ENCODE measurements around the gene TMPRSS4.

TMPRSS4 gene

GRCh38 chr11:118076754-118077281 lies at the start of gene TMPRSS4:
Gene TMPRSS4, plus strand, starts transcription at chr11:118077078. Its CDS starts 225 bp downstream, at chr11:118077303.
- ChIA-PET CTCF (interaction anchor here (0.9 to 1.9 kb wide), 2 partner anchors 11 to 95 kb away, joined by 3 to 5 read pairs; no protein-coding TSS in a partner anchor), POLR2A (no interaction called here)
- TF ChIP-seq CTCF (IDR thresholded peaks at IDR 0.05; ENCODE audit: control extremely low read depth, extremely low read depth, low read depth, missing control alignments) = no peak
- no peak for DNase-seq (ENCODE audit: extremely low spot score)

GRCh38 chr11:118027694-118028093 lies 49.2 kb upstream of the TMPRSS4 start:
- CTCF ChIA-PET = no interaction called here
- POLR2A ChIA-PET = interaction anchor here (0.6 kb wide), 1 partner anchor 53 kb away, joined by 3 read pairs; no protein-coding TSS in a partner anchor
- DNase-seq (ENCODE audit: extremely low spot score) = no peak
- no peak for TF ChIP-seq CTCF (IDR thresholded peaks at IDR 0.05; ENCODE audit: control extremely low read depth, extremely low read depth, low read depth, missing control alignments)

GRCh38 chr11:118028626-118029025 lies 48.3 kb upstream of the TMPRSS4 start:
- DNase-seq (ENCODE audit: extremely low spot score) = no peak
- CTCF ChIA-PET = interaction anchor here (0.8 to 1.5 kb wide), 4 partner anchors 8 to 49 kb away, joined by 3 to 5 read pairs (median 4); no protein-coding TSS in a partner anchor
- TF ChIP-seq CTCF (IDR thresholded peaks at IDR 0.05; ENCODE audit: control extremely low read depth, extremely low read depth, low read depth, missing control alignments) = no peak
- POLR2A ChIA-PET = no interaction called here

- ChIA-PET POLR2A (no interaction called here), CTCF (interaction anchor here (3.9 kb wide), 1 partner anchor 20 kb away, joined by 14 read pairs; no protein-coding TSS in a partner anchor)
- no peak for DNase-seq (ENCODE audit: extremely low spot score)
Measured at GRCh38 chr11:118033443-118033842, 43.4 kb upstream of the TMPRSS4 start.

GRCh38 chr11:118042141-118042540 lies 34.7 kb upstream of the TMPRSS4 start:
- POLR2A ChIA-PET = no interaction called here
- TF ChIP-seq CTCF (IDR thresholded peaks at IDR 0.05; ENCODE audit: control extremely low read depth, extremely low read depth, low read depth, missing control alignments) = no peak
- CTCF ChIA-PET = interaction anchor here (1.0 to 1.8 kb wide), 3 partner anchors 11 to 111 kb away, joined by 3 to 7 read pairs (median 5); no protein-coding TSS in a partner anchor
- no peak for DNase-seq (ENCODE audit: extremely low spot score)

More at GRCh38 chr11:118033443-118033842, 43.4 kb upstream of the TMPRSS4 start:
- no peak for TF ChIP-seq CTCF (IDR thresholded peaks at IDR 0.05; ENCODE audit: control extremely low read depth, extremely low read depth, low read depth, missing control alignments)

GRCh38 chr11:118042796-118043195 lies 34.1 kb upstream of the TMPRSS4 start:
- ChIA-PET CTCF (no interaction called here), POLR2A (no interaction called here)
- DNase-seq (ENCODE audit: extremely low spot score) = no peak
- no peak for TF ChIP-seq CTCF (IDR thresholded peaks at IDR 0.05; ENCODE audit: control extremely low read depth, extremely low read depth, low read depth, missing control alignments)
